Testis (tissue), 3 donors: ENCODE results near the gene SYT5. TPM values are rescaled to one million over a fixed set of nuclear protein-coding genes. Genes with fewer than 3 reads are reported as not detected.

Experiments
- DNase-seq: peaks from one replicate; pipeline ENCODE4 v3.0.0-alpha.2; 2019
- H3K27ac ChIP-seq, 2 donors: fragments of 200-600 bp; sonication (generic); one replicate each; pipeline ENCODE4 v1.5.1; 2019
- H3K27me3 ChIP-seq: fragments of 200-600 bp; sonication (generic); one replicate; pipeline ENCODE4 v1.5.1; 2019
- H3K36me3 ChIP-seq: fragments of 200-600 bp; sonication (generic); one replicate; pipeline ENCODE4 v1.5.1; 2017; ENCODE audit warnings: low read depth; ENCODE audit errors: missing control alignments
- H3K4me1 ChIP-seq: fragments of 200-600 bp; sonication (generic); one replicate; pipeline ENCODE4 v1.5.1; 2019
- H3K4me3 ChIP-seq, 2 donors: fragments of 200-600 bp; sonication (generic); one replicate each; pipeline ENCODE4 v1.5.1; 2017 to 2019
- H3K9me3 ChIP-seq: fragments of 200-600 bp; sonication (generic); one replicate; pipeline ENCODE4 v1.5.1; 2017
- CTCF ChIP-seq, 3 experiments: fragments of 450-650 bp in 2 of 3; fragments of 200-600 bp in 1 of 3; sonication (generic) in 1 of 3; IDR thresholded peaks; one replicate each; pipeline ENCODE4 v1.5.1; 2016 to 2019; ENCODE audit warnings: antibody characterized with exemption in 3 of 3, mild to moderate bottlenecking in 2 of 3, moderate library complexity in 1 of 3
- POLR2A ChIP-seq: fragments of 450-650 bp; IDR thresholded peaks from one replicate; pipeline ENCODE4 v1.6.1; 2017; ENCODE audit warnings: antibody characterized with exemption, mild to moderate bottlenecking, moderate library complexity
- WGBS, 2 donors: methylation state at CpG; one replicate each; pipeline ENCODE4 v1.1.5; 2018; 5-methylcytosine and 5-hydroxymethylcytosine counted together
- intact Hi-C: fragments of 100-400 bp; cut with DNase I; formaldehyde crosslinking; loops from one replicate; pipeline ENCODE4 v1.15.1; 2023; ENCODE audit warnings: low total_unique reads
- polyA plus RNA-seq: library from polyadenylated mRNA; stranded (reverse); fragments of 350-450 nt; fragmentation: Illumina TruSeq; extraction: RNeasy Lipid Tissue Mini Kit (QIAGEN cat#74804); gene quantifications from one replicate; pipeline ENCODE4 v1.2.3, GENCODE V29; 2014; ENCODE audit warnings: low read depth, low replicate concordance; ENCODE audit not compliant: insufficient read depth
- total RNA-seq, 2 donors: library from RNA; depleted of rRNA; stranded (reverse); fragments of >200 nt; gene quantifications; one replicate each; pipeline ENCODE4 v1.2.3, GENCODE V29; 2016

The SYT5 gene
- total and polyA plus RNA-seq, 3 donors from 2014 or later = 1.6 to 11.7 (median 5.0) TPM

DNA sequence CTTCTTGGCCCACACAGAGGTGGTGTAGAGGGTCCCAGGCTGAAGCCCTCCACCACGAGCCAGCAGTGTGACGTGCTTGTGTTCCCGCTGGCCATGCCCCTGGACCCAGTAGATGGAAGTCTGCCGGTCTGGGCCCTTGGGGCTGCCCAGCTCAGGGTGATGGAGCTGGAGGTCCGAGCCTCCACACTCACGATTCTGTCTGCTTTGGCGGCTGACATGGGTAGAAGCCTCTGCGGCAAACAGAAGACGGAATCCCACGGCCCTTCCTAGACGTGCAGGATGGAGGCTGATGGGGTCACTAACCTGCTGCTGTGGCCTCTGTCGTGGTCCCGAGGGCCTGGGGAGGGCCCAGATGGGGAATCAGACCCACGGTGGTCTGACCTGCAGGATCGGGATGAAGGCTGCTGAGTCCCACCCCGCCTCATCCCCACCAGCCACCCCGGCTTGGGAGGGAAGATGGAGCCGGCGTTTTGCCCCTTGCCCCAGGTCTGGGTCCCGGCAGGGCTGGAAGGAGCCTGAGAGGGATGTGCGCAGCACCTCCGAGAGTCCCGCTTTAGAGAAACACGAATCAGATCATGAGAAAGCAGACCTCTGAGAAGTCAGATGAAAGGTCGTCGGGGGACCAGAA lies 44.1 kb upstream of the SYT5 start:
- no peak overlapping the region for H3K27ac ChIP-seq
- no peaks in the 10 kb centered on the region for H3K27me3 ChIP-seq
- WGBS, 2 donors = 80 to 85% methylated on average over 18 to 26 of the region's 26 CpGs
- no peaks in the 10 kb centered on the region for H3K36me3 ChIP-seq
- no peak overlapping the region for H3K4me3 ChIP-seq
- no peaks in the 10 kb centered on the region for H3K9me3 ChIP-seq
- intact Hi-C loops = no loop called here
- DNase-seq = no peak
- TF ChIP-seq POLR2A (no peak), CTCF (IDR thresholded peaks at IDR 0.05) (no peak)
- H3K4me1 ChIP-seq = no peaks in the 10 kb centered on the region

DNA sequence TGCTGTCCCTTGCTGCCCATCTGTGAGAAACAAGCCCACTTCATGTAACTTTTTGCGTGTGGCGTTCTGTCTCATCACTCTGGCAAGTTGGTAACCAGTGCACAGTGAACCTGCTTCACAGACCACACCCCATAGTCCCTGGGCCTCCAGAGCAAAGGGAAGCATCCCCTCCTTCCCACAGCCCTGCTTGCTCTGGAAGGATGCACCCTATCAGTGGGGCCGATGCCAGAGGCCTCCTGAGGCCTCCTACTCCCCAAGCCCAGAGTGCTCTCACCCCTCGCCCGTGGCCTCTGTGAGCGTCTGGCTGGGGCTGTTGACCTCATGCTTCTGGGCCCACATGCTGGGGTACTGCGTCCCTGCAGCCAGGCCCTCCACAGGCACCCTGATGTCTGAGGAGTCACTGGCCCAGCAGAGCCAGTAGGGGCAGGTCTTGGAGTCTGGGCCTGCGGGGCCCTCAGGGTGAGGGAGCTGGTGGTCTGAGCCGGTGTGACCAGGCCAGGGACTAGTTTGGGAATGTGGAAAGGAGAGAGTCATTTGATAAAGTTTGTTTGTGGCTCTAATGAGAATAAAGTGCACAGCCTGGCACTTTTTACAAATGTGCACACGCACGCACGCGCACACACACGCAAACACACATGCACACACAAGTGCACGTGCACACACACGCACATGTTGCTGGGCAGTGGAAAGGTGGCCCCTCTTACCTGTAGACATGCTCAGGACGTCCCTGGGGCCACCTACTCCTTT lies 43.4 kb upstream of the SYT5 start:
- DNase-seq = no peak
- Histone ChIP-seq H3K4me3 (no peak overlapping the region), H3K27ac (no peak overlapping the region), H3K4me1 (no peaks in the 10 kb centered on the region), H3K27me3 (no peaks in the 10 kb centered on the region), H3K9me3 (no peaks in the 10 kb centered on the region), H3K36me3 (no peaks in the 10 kb centered on the region)
- TF ChIP-seq CTCF (IDR thresholded peaks at IDR 0.05) (no peak), POLR2A (no peak)
- intact Hi-C loops = no loop called here
- WGBS, 2 donors = 83 to 84% methylated on average over 15 to 17 of the region's 17 CpGs

DNA sequence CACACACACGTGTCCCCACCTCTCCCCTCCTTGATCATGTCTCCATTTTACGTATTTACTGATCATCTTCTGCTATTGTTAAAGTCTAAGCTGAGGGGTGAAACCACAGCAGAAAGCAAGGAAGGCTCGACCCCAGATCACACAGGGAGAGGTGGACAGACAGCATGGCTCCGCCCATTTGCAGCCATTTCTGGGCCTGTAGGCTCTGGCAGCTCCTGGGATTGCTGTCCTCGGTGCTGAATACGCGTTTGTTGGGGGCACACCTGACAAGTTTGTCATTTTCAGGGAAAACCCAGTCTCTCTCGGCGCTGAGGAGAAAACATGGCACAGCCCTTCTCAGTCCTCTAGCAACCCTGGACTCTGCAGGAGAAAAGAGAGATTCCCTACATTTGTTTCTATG lies 40.4 kb upstream of the SYT5 start:
- no peaks in the 10 kb centered on the region for H3K36me3 ChIP-seq
- H3K4me1 ChIP-seq = peaks cover 11% of the 10 kb centered on the region
- H3K9me3 ChIP-seq = no peaks in the 10 kb centered on the region
- TF ChIP-seq CTCF (IDR thresholded peaks at IDR 0.05) = no peak
- TF ChIP-seq POLR2A = no peak
- WGBS, 2 donors = 73 to 79% methylated on average over 9 of the region's 9 CpGs
- H3K27me3 ChIP-seq = no peaks in the 10 kb centered on the region
- DNase-seq = no peak
- no peak overlapping the region for H3K27ac ChIP-seq
- H3K4me3 ChIP-seq = no peak overlapping the region
- intact Hi-C loops = no loop called here

DNA sequence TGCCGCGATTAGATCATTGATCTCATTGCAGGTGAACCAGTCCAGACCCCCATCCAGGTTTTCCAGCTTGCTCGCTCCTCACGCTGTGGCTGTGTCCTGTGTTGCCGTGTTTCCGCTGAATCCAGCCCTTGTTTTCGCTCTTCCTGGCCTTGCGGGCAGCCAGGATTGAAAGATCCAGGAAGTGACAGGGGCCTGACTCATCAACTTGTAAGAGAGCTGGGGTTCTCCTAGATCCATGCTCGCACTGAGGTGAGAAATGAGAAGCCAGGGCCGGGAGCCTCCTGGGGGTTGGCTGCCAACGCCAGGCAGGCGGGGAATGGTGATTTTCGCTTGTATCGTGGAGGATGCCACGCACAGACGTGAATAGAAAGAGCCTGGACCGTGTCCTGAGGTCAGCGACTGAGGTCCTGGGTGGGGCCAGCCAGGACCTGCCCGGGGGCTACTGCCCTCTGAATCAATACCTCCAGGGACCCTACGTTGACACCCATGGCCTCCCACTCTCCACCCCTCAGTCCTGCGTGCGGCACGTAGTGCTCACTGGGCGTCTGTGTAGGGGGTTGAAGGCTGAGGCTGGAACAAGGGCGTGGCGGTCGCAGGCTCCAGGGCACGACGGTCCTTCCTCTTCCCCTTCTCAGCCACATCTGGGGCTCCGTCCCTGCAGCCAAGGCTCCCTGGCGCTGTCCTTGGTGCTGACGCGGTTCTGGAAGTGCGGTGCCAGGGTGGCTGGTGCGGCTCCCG lies 36.5 kb upstream of the SYT5 start:
- Histone ChIP-seq H3K36me3 (no peaks in the 10 kb centered on the region), H3K27ac (no peak overlapping the region), H3K9me3 (no peaks in the 10 kb centered on the region), H3K4me3 (peak overlapping the region in 1 of 2 donors; percentile 29), H3K4me1 (peaks cover 11% of the 10 kb centered on the region), H3K27me3 (no peaks in the 10 kb centered on the region)
- DNase-seq = peak; percentile 83
- TF ChIP-seq CTCF (IDR thresholded peaks at IDR 0.05) = no peak
- no peak for TF ChIP-seq POLR2A
- 4 to 5% methylated on average over 14 to 36 of the region's 36 CpGs for WGBS, 2 donors
- intact Hi-C loops = no loop called here
